ENCODE data around the gene ZNRF3.

ZNRF3 gene

DNA sequence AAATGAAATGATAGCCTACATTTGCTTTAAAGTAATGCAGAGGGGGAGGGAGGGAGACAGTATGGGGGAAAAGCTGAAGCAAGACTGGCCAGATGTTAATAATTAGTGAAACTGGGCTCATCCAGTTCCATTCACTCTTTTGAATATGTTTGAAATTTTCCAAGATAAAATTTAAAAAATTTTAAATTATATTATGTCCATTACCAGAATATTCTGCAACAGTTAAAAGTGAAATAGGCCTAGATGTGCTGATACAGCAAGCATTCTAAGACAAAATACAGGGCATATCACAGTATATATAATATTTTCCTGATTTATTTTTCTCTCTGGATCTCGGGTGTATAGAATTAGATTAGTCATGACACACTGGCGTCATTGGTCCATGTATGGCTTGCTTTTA lies 13.6 kb upstream of the ZNRF3 start:
- H3K4me3 ChIP-seq (replicated peaks; ENCODE audit: low read depth, low read length): no peak overlapping the region
- no peak for DNase-seq (ENCODE audit: extremely low read depth, low read depth)
- TF ChIP-seq, protein P1, sequence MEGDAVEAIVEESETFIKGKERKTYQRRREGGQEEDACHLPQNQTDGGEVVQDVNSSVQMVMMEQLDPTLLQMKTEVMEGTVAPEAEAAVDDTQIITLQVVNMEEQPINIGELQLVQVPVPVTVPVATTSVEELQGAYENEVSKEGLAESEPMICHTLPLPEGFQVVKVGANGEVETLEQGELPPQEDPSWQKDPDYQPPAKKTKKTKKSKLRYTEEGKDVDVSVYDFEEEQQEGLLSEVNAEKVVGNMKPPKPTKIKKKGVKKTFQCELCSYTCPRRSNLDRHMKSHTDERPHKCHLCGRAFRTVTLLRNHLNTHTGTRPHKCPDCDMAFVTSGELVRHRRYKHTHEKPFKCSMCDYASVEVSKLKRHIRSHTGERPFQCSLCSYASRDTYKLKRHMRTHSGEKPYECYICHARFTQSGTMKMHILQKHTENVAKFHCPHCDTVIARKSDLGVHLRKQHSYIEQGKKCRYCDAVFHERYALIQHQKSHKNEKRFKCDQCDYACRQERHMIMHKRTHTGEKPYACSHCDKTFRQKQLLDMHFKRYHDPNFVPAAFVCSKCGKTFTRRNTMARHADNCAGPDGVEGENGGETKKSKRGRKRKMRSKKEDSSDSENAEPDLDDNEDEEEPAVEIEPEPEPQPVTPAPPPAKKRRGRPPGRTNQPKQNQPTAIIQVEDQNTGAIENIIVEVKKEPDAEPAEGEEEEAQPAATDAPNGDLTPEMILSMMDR (IDR thresholded peaks at IDR 0.05; ENCODE audit: low read depth, low read length, missing control alignments): no peak

GRCh38 chr22:28873183-28873963 lies 10.0 kb upstream of the ZNRF3 start:
- DNase-seq (ENCODE audit: extremely low read depth, low read depth): no peak
- TF ChIP-seq, protein P1 (IDR thresholded peaks at IDR 0.05; ENCODE audit: low read depth, low read length, missing control alignments): no peak
- H3K4me3 ChIP-seq (replicated peaks; ENCODE audit: low read depth, low read length): no peak overlapping the region

DNA sequence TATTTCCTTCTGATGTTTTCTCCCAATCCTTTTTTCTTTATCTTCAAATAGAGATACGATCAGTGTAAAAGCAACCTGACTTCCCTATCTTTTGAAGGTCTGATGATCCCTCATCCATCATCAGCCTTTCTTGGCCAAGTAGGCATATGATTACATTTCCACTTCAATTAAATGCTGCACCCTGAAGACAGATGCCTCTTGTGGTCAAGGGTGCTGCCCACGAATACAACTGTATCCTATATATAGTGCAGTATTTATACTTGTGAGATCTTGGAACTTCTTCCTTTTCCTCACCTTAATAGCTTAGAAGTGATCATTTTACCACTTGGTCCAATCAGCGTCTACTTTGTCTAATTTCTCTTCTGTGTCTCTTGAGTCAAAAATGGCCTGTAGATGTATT lies 9.3 kb upstream of the ZNRF3 start:
- TF ChIP-seq, protein P1 (IDR thresholded peaks at IDR 0.05; ENCODE audit: low read depth, low read length, missing control alignments): no peak
- DNase-seq (ENCODE audit: extremely low read depth, low read depth): no peak
- H3K4me3 ChIP-seq (replicated peaks; ENCODE audit: low read depth, low read length): no peak overlapping the region

GRCh38 chr22:28874811-28875320 lies 8.5 kb upstream of the ZNRF3 start:
- TF ChIP-seq, protein P1 (IDR thresholded peaks at IDR 0.05; ENCODE audit: low read depth, low read length, missing control alignments): no peak
- no peak for DNase-seq (ENCODE audit: extremely low read depth, low read depth)
- no peak overlapping the region for H3K4me3 ChIP-seq (replicated peaks; ENCODE audit: low read depth, low read length)

DNA sequence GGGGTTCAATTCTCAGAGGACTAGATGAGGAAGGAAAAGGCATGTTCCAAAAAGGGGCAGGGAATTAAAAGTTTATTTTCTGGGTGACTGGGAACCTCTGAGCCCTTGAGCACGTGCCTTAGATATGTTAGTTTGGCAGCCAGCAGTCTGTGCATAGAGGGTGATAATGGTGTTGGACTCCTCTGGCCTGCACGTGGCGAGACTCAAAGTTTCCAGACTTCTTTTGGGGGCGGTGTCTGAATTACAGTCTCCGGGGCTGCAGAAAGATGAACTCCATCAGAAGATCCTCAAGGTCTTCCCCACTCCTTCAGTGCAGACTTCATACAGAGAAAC lies 861 bp upstream of the ZNRF3 start:
- peak overlapping the region; percentile 57 for H3K4me3 ChIP-seq (replicated peaks; ENCODE audit: low read depth, low read length)
- TF ChIP-seq, protein P1 (IDR thresholded peaks at IDR 0.05; ENCODE audit: low read depth, low read length, missing control alignments): no peak
- DNase-seq (ENCODE audit: extremely low read depth, low read depth): no peak

GRCh38 chr22:28883657-28883916 lies 215 bp downstream of the ZNRF3 start:
- TF ChIP-seq, protein P1 (IDR thresholded peaks at IDR 0.05; ENCODE audit: low read depth, low read length, missing control alignments): no peak
- H3K4me3 ChIP-seq (replicated peaks; ENCODE audit: low read depth, low read length): peak overlapping the region; percentile 68

More at GRCh38 chr22:28883657-28883916, 215 bp downstream of the ZNRF3 start:
- no peak for DNase-seq (ENCODE audit: extremely low read depth, low read depth)

All from HFF-Myc (cell line).